ENCODE measurements around the gene RAD51B. TPM values are rescaled to one million over a fixed set of nuclear protein-coding genes. Genes with fewer than 3 reads are reported as not detected.
A peak's percentile ranks its signal among the peaks of the same experiment; 100 is the strongest.

The RAD51B gene
- total and polyA plus RNA-seq, 2 experiments from 2014 or later: 10.1 to 18.0 TPM

DNA sequence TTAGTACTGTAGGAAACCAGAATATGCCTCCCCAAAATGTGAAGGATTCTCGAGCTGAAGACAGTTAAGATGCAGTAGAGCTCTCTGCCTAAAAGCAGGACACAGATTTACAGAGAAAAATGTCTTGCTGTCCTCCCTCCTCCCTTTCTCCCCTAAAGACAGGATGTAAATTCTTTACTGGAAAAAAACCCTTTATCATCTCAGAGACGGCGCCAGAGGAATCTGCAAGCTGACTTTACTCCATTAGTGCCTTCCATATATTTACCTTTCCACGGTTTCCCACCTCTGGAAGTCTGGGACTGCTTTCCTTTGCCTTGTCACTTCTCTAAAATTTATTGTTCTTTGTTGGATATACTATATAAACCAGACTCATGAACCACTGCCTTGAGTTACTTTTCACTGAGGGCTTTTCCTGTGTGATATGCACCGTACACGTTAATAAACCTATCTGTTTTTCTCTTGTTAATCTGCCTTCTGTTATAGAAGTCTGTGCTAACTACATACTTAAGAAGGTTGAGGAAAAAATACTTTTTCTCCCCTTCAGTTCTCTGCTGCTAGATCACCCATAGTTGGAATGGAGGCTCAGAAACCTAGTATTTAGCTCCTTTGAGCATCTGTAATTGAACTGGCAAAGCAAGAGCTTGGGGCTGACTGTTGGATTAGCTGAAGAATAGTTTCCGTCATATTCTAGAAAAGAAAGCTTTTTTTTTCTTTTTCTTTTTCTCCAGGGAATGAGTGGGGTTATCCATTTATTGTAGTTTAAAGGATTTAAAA, 99.9 kb downstream of the RAD51B start:
- Histone ChIP-seq H3K9me2 (replicated peaks; ENCODE audit: insufficient read depth) (no peaks in the 10 kb centered on the region), H2AFZ (peak overlapping the region; percentile 24), H3K9me3 (ENCODE audit: low read depth) (no peaks in the 10 kb centered on the region), H3K4me3 (no peak overlapping the region), H3K36me3 (replicated peaks; ENCODE audit: insufficient read depth, low read depth) (no peaks in the 10 kb centered on the region), H4K20me1 (ENCODE audit: insufficient read depth, poor library complexity, severe bottlenecking) (no peaks in the 10 kb centered on the region), H3K27me3 (no peaks in the 10 kb centered on the region), H3K4me2 (peak overlapping the region; percentile 55), H3K27ac (peak overlapping the region; percentile 73), H3K79me2 (no peaks in the 10 kb centered on the region), H3K4me1 (ENCODE audit: insufficient read depth) (peaks cover 15% of the 10 kb centered on the region)
- WGBS (ENCODE audit: low lambda C conversion rate, missing lambda C conversion rate): 26% methylated on average over 7 of the region's 7 CpGs
- no peak for DNase-seq (ENCODE audit: low spot score)
- TF ChIP-seq, protein P1, sequence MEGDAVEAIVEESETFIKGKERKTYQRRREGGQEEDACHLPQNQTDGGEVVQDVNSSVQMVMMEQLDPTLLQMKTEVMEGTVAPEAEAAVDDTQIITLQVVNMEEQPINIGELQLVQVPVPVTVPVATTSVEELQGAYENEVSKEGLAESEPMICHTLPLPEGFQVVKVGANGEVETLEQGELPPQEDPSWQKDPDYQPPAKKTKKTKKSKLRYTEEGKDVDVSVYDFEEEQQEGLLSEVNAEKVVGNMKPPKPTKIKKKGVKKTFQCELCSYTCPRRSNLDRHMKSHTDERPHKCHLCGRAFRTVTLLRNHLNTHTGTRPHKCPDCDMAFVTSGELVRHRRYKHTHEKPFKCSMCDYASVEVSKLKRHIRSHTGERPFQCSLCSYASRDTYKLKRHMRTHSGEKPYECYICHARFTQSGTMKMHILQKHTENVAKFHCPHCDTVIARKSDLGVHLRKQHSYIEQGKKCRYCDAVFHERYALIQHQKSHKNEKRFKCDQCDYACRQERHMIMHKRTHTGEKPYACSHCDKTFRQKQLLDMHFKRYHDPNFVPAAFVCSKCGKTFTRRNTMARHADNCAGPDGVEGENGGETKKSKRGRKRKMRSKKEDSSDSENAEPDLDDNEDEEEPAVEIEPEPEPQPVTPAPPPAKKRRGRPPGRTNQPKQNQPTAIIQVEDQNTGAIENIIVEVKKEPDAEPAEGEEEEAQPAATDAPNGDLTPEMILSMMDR (IDR thresholded peaks at IDR 0.05; ENCODE audit: poor library complexity): no peak
- TF ChIP-seq EZH2 (IDR thresholded peaks at IDR 0.05; ENCODE audit: borderline replicate concordance) (no peak), EZH2phosphoT487 (IDR thresholded peaks at IDR 0.05; ENCODE audit: low read depth, severe bottlenecking, unreplicated experiment) (no peak)

DNA sequence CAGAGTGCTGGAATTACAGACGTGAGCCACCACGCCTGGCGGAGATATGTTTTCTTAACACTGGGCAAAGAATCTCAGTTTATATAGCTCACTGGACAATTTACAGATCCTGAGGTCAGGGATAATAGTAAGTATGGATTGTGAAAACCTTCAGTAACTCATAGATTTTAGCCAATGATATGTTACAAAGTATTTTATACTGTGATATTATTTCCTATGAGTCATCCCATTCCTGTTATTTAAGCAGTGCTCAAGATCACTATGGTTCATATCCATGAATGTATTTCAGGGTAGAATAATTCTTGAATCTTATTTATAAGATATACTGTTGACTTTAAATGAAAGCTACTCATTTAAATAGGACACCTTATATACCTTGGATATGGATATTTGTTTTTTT, 107.2 kb downstream of the RAD51B start:
- H3K27me3 ChIP-seq: no peaks in the 10 kb centered on the region
- H3K79me2 ChIP-seq: no peaks in the 10 kb centered on the region
- H3K9me3 ChIP-seq (ENCODE audit: low read depth): no peaks in the 10 kb centered on the region
- no peaks in the 10 kb centered on the region for H3K36me3 ChIP-seq (replicated peaks; ENCODE audit: insufficient read depth, low read depth)
- H3K27ac ChIP-seq: no peak overlapping the region
- H2AFZ ChIP-seq: no peak overlapping the region
- no peak for DNase-seq (ENCODE audit: low spot score)
- no peak for TF ChIP-seq EZH2phosphoT487 (IDR thresholded peaks at IDR 0.05; ENCODE audit: low read depth, severe bottlenecking, unreplicated experiment)
- TF ChIP-seq, protein P1 (IDR thresholded peaks at IDR 0.05; ENCODE audit: poor library complexity): no peak
- no peak for TF ChIP-seq EZH2 (IDR thresholded peaks at IDR 0.05; ENCODE audit: borderline replicate concordance)
- H3K4me2 ChIP-seq: no peak overlapping the region
- WGBS (ENCODE audit: low lambda C conversion rate, missing lambda C conversion rate): 98% methylated on average over 3 of the region's 3 CpGs
- H3K4me1 ChIP-seq (ENCODE audit: insufficient read depth): no peaks in the 10 kb centered on the region
- no peaks in the 10 kb centered on the region for H3K9me2 ChIP-seq (replicated peaks; ENCODE audit: insufficient read depth)
- H3K4me3 ChIP-seq: no peak overlapping the region
- no peaks in the 10 kb centered on the region for H4K20me1 ChIP-seq (ENCODE audit: insufficient read depth, poor library complexity, severe bottlenecking)

DNA sequence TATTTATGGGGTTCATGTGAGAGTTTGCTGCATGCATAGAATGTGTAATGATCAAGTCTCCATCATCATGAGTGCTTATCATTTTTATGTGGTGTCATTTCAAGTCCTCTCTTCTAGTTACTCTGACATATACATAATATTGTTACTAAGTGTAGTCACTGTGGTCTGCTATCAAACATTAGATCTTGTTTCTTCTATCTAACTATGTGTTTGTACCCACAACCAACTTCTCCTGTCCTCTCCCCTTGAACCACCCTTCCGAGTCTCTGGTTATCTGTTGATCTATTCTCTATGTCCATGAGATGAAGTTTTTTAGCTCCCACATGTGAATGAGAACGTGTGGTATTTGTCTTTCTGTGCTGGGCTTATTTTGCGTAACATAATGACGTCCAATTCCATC, 107.7 kb downstream of the RAD51B start:
- TF ChIP-seq, protein P1 (IDR thresholded peaks at IDR 0.05; ENCODE audit: poor library complexity): no peak
- TF ChIP-seq EZH2phosphoT487 (IDR thresholded peaks at IDR 0.05; ENCODE audit: low read depth, severe bottlenecking, unreplicated experiment) (no peak), EZH2 (IDR thresholded peaks at IDR 0.05; ENCODE audit: borderline replicate concordance) (no peak)
- H3K36me3 ChIP-seq (replicated peaks; ENCODE audit: insufficient read depth, low read depth): no peaks in the 10 kb centered on the region
- no peak overlapping the region for H3K4me2 ChIP-seq
- 80% methylated on average over 4 of the region's 4 CpGs for WGBS (ENCODE audit: low lambda C conversion rate, missing lambda C conversion rate)
- H3K27ac ChIP-seq: no peak overlapping the region
- no peaks in the 10 kb centered on the region for H3K9me2 ChIP-seq (replicated peaks; ENCODE audit: insufficient read depth)
- no peak for DNase-seq (ENCODE audit: low spot score)
- H2AFZ ChIP-seq: no peak overlapping the region
- no peaks in the 10 kb centered on the region for H3K79me2 ChIP-seq
- no peaks in the 10 kb centered on the region for H3K4me1 ChIP-seq (ENCODE audit: insufficient read depth)
- no peaks in the 10 kb centered on the region for H4K20me1 ChIP-seq (ENCODE audit: insufficient read depth, poor library complexity, severe bottlenecking)
- no peak overlapping the region for H3K4me3 ChIP-seq
- no peaks in the 10 kb centered on the region for H3K27me3 ChIP-seq
- no peaks in the 10 kb centered on the region for H3K9me3 ChIP-seq (ENCODE audit: low read depth)

Measured in hepatocyte (in vitro differentiated cells).